Hematopoietic multipotent progenitor cell treated with erythropoietin and hydrocortisone succinate and interleukin-3 and kit ligand, for 15 days (in vitro differentiated cells): Measurements from ENCODE around the gene CTSG.
"Not testable (repeated sequence)": the region's sequence is repeated elsewhere in the genome, so short reads cannot be mapped to it uniquely, and the experiment has no call there.

ENCODE experiments used
- DNase-seq: peaks from one replicate; pipeline ENCODE4 v3.0.0-alpha.2; 2015; ENCODE audit warnings: low spot score

Gene CTSG

DNA sequence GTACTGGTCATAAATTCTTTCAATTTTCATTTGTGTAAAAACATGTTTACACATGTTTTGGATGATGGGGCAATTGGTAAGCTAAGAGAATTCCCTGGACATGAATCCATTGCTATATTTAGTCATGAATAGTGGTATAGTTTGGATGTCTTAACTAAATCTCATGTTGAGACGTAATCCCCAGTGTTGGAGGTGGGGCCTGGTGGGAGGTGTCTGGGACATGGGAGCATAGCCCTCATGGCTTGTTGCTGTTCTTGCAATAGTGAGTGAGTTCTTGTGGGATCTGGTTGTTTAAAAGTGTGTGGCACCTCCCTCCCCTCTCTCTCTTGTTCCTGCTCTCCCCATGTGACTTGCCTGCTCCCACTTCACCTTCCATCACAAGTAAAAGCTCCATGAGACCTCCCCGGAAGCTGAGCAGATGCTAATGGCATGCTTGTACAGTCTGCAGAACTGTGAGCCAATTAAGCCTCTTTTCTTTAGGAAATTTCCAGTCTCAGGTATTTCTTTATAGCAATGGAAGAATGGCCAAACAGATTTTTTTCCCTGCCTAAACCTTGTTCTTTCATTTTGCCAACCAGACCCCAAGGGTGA, 33.6 kb downstream of the CTSG start:
- DNase-seq: no peak

DNA sequence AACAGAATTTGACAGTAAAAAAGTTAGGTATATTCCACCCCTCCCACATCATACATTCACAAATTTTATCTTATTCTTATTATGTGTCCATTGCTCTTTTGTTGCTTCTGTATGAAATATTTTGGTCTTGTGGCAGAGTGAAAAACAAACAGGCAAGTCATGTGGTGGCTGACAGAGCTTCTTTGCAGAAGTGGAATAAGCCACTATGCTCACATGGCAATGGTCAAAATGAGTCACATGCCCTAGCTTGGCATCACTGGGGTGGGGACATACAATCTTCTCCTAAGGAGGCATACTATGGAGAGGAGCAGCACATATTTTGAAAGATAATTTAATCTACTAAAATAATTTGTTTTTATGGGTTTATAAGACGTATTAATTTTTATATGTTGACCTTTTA, 40.3 kb downstream of the CTSG start:
- no peak for DNase-seq

DNA sequence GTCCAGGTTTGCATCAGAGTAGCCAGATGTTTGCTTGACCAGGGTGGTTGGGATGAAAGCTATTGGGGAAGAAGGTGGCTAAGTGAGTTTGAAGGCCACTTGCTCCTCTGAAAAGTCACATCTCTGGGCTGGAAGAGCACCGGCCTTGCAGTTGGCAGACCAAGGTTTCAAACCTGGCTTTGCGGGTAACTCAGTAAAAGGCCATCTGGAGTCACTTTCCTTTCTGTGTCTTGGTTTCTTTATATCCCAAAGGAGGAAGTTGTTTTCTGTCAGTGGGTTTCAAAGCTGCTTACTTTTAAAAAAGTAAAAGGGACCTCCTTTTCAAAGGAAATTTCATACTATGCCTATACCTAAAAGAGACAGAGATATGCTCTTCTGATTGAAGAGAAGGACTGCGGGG, 41.8 kb downstream of the CTSG start:
- DNase-seq: no peak

DNA sequence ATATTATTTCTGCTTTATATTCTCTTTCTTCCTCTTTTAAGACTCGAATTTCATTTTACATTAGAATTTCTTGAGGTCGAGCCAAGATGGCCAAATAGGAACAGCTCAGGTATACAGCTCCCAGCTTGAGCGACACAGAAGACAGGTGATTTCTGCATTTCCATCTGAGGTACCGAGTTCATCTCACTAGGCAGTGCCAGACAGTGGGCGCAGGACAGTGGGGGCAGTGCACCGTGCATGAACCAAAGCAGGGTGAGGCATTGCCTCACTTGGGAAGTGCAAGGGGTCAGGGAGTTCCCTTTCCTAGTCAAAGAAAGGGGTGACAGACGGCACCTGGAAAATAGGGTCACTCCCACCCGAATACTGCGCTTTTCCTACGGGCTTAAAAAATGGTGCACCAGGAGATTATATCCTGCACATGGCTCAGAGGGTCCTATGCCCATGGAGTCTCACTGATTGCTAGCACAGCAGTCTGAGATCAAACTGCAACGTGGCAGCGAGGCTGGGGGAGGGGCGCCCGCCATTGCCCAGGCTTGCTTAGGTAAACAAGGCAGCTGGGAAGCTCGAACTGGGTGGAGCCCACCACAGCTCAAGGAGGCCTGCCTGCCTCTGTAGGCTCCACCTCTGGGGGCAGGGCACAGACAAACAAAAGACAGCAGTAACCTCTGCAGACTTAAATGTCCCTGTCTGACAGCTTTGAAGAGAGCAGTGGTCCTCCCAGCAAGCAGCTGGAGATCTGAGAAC, 50.0 kb downstream of the CTSG start:
- not testable (repeated sequence) for DNase-seq
